Measurements from ENCODE around the gene TTC3.

TTC3 gene

DNA sequence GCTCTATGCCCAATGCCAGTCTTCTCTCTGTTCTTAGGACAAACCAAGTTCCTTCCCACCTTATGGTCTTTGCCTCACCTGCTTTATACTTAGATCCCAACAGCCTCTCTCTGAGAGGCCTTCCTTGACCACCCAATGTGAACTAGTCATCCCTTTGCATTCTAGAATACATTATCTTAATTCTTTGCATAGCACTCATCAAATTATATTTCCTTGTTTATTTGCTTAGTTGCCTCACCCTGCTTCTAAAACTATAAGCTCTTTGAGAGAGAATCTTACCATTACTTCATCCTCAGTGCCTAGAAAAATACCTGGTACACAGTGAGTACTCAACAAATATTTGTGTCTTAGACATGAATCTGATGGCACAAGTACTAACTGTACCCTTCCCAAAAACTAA is 8.2 kb upstream of the TTC3 start:
- Histone ChIP-seq H3K4me3 (replicated peaks; ENCODE audit: insufficient read depth, low read length) (no peak overlapping the region), H3K27ac (replicated peaks) (no peak overlapping the region), H3K27me3 (ENCODE audit: insufficient read depth, poor library complexity, severe bottlenecking) (no peaks in the 10 kb centered on the region)
- no peak for DNase-seq (ENCODE audit: low read depth in 1 of 2, low spot score in 1 of 2)
- TF ChIP-seq, protein P1, sequence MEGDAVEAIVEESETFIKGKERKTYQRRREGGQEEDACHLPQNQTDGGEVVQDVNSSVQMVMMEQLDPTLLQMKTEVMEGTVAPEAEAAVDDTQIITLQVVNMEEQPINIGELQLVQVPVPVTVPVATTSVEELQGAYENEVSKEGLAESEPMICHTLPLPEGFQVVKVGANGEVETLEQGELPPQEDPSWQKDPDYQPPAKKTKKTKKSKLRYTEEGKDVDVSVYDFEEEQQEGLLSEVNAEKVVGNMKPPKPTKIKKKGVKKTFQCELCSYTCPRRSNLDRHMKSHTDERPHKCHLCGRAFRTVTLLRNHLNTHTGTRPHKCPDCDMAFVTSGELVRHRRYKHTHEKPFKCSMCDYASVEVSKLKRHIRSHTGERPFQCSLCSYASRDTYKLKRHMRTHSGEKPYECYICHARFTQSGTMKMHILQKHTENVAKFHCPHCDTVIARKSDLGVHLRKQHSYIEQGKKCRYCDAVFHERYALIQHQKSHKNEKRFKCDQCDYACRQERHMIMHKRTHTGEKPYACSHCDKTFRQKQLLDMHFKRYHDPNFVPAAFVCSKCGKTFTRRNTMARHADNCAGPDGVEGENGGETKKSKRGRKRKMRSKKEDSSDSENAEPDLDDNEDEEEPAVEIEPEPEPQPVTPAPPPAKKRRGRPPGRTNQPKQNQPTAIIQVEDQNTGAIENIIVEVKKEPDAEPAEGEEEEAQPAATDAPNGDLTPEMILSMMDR (IDR thresholded peaks at IDR 0.05; ENCODE audit: insufficient read depth, low read length), result no peak

DNA sequence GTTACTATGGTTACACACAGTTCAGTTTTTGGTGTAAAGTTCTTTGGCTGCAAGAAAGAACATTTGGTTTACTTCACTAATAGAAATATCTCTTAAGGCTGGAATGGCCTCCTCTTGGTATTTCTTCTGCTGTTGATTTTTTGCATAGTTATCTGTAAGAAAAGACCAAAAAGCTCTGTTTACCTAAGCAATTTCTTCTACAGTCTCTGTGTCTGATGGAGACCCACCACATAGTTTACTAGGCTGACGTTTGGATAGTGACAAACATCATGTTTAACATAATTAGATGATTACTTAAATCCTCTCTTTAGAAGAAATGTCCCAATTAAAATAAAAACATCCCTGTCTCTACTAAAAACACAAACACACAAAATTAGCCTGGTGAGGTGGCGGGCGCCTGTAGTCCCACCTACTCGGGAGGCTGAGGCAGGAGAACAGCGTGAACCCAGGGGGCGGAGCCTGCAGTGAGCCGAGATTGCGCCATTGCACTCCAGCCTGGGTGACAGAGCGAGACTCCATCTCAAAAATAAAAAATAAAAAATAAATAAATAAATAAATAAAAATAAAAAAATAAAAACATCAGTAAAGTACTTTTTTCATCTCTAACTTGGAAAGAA is 7.4 kb upstream of the TTC3 start:
- H3K27ac ChIP-seq (replicated peaks), result no peak overlapping the region
- H3K4me3 ChIP-seq (replicated peaks; ENCODE audit: insufficient read depth, low read length), result no peak overlapping the region
- no peak for DNase-seq (ENCODE audit: low read depth in 1 of 2, low spot score in 1 of 2)
- TF ChIP-seq, protein P1 (IDR thresholded peaks at IDR 0.05; ENCODE audit: insufficient read depth, low read length), result no peak
- TF ChIP-seq SPI1 (IDR thresholded peaks at IDR 0.05; ENCODE audit: borderline replicate concordance, low read depth) (no peak), POLR2AphosphoS5 (IDR thresholded peaks at IDR 0.05; ENCODE audit: low read depth) (no peak), GABPA (IDR thresholded peaks at IDR 0.05; ENCODE audit: low read depth) (no peak)
- TF ChIP-seq, protein P2, sequence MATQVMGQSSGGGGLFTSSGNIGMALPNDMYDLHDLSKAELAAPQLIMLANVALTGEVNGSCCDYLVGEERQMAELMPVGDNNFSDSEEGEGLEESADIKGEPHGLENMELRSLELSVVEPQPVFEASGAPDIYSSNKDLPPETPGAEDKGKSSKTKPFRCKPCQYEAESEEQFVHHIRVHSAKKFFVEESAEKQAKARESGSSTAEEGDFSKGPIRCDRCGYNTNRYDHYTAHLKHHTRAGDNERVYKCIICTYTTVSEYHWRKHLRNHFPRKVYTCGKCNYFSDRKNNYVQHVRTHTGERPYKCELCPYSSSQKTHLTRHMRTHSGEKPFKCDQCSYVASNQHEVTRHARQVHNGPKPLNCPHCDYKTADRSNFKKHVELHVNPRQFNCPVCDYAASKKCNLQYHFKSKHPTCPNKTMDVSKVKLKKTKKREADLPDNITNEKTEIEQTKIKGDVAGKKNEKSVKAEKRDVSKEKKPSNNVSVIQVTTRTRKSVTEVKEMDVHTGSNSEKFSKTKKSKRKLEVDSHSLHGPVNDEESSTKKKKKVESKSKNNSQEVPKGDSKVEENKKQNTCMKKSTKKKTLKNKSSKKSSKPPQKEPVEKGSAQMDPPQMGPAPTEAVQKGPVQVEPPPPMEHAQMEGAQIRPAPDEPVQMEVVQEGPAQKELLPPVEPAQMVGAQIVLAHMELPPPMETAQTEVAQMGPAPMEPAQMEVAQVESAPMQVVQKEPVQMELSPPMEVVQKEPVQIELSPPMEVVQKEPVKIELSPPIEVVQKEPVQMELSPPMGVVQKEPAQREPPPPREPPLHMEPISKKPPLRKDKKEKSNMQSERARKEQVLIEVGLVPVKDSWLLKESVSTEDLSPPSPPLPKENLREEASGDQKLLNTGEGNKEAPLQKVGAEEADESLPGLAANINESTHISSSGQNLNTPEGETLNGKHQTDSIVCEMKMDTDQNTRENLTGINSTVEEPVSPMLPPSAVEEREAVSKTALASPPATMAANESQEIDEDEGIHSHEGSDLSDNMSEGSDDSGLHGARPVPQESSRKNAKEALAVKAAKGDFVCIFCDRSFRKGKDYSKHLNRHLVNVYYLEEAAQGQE (IDR thresholded peaks at IDR 0.05; ENCODE audit: insufficient replicate concordance, low read depth), result no peak
- H3K27me3 ChIP-seq (ENCODE audit: insufficient read depth, poor library complexity, severe bottlenecking), result no peaks in the 10 kb centered on the region

- peak overlapping the region; percentile 56 for H3K4me3 ChIP-seq (replicated peaks; ENCODE audit: insufficient read depth, low read length)
- TF ChIP-seq, protein P2 (IDR thresholded peaks at IDR 0.05; ENCODE audit: insufficient replicate concordance, low read depth), result no peak
- TF ChIP-seq GABPA (IDR thresholded peaks at IDR 0.05; ENCODE audit: low read depth) (no peak), SPI1 (IDR thresholded peaks at IDR 0.05; ENCODE audit: borderline replicate concordance, low read depth) (no peak)
- no peaks in the 10 kb centered on the region for H3K27me3 ChIP-seq (ENCODE audit: insufficient read depth, poor library complexity, severe bottlenecking)
- H3K27ac ChIP-seq (replicated peaks), result peak overlapping the region; percentile 98
- no peak for DNase-seq (ENCODE audit: low read depth in 1 of 2, low spot score in 1 of 2)
Observed at GRCh38 chr21:37071561-37072273, 1.3 kb upstream of the TTC3 start.

DNA sequence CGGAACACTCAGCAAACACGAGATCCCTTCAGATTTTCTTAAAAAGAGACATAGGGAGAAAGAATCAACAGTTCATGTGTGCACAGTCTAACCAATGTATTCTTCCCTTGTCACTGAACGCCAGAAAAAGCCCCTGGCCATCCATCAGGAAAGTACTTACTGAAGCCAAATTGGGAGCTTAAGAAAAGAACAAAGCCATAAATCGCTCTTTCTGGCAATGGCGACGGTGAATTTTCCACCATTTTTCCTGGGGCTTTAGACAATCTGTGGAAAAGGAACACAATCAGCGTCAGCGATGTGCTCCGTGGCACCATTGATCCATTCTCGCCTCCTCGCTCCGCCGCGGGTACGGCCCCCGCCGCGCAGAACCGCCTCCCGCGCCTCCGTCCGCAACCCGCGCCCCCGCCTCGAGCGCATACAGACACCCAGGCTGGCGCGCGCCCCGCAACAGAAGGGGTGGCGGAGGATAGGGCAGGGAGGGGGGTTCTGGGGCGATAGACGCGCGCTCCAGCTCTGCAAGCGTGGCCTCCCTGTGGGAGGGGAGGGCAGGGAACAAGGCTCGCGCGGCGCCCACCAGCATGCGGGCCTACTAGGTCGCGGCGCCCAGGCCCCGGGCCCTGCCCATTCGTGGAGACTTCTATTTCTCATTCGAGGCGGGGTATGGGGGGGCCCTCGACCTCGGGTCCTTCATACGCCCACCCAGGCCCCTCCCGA is 623 bp upstream of the TTC3 start:
- H3K27ac ChIP-seq (replicated peaks), result peak overlapping the region; percentile 98
- DNase-seq (ENCODE audit: low read depth in 1 of 2, low spot score in 1 of 2), result peak in 1 of 2 experiments; percentile 61
- no peaks in the 10 kb centered on the region for H3K27me3 ChIP-seq (ENCODE audit: insufficient read depth, poor library complexity, severe bottlenecking)
- TF ChIP-seq POLR2AphosphoS5 (IDR thresholded peaks at IDR 0.05; ENCODE audit: low read depth), result peak; percentile 67; the same call in 1 of the 2 replicates
- TF ChIP-seq, protein P2 (IDR thresholded peaks at IDR 0.05; ENCODE audit: insufficient replicate concordance, low read depth), result peak; percentile 40
- TF ChIP-seq SPI1 (IDR thresholded peaks at IDR 0.05; ENCODE audit: borderline replicate concordance, low read depth), result no peak
- TF ChIP-seq GABPA (IDR thresholded peaks at IDR 0.05; ENCODE audit: low read depth), result no peak
- TF ChIP-seq, protein P1 (IDR thresholded peaks at IDR 0.05; ENCODE audit: insufficient read depth, low read length), result no peak
- H3K4me3 ChIP-seq (replicated peaks; ENCODE audit: insufficient read depth, low read length), result peak overlapping the region; percentile 56

Data from HL-60 (cell line).